ENCODE results near the gene PTPRE.

PTPRE gene

GRCh38 chr10:127884501-127884900, 22.4 kb upstream of the PTPRE start:
- no peak for DNase-seq

- DNase-seq, result no peak
These were observed 20.4 kb upstream of the PTPRE start for GRCh38 chr10:127886371-127887051.

- DNase-seq, result no peak
These were observed 19.1 kb upstream of the PTPRE start for GRCh38 chr10:127887541-127888415.

- DNase-seq, result no peak
These were observed 18.2 kb upstream of the PTPRE start for GRCh38 chr10:127888521-127889312.

- DNase-seq, result no peak
These were observed 17.2 kb upstream of the PTPRE start for GRCh38 chr10:127889605-127890195.

- DNase-seq, result no peak
These were observed 16.7 kb upstream of the PTPRE start for GRCh38 chr10:127890216-127890615.

GRCh38 chr10:127890832-127891334, 16.0 kb upstream of the PTPRE start:
- no peak for DNase-seq

GRCh38 chr10:127892743-127893142, 14.2 kb upstream of the PTPRE start, which contains the start of gene CLRN3:
Gene CLRN3, minus strand, starts transcription at chr10:127892941. Its CDS starts 157 bp downstream, at chr10:127892784.
- no peak for DNase-seq

GRCh38 chr10:127894146-127894545, 12.8 kb upstream of the PTPRE start:
- DNase-seq, result no peak

GRCh38 chr10:127896590-127896989, 10.3 kb upstream of the PTPRE start:
- DNase-seq, result no peak

- DNase-seq, result no peak
These were observed 9.7 kb upstream of the PTPRE start for GRCh38 chr10:127897177-127897576.

- no peak for DNase-seq
These were observed 7.0 kb upstream of the PTPRE start for GRCh38 chr10:127899766-127900387.

GRCh38 chr10:127903789-127904188, 3.1 kb upstream of the PTPRE start:
- no peak for DNase-seq

GRCh38 chr10:127904311-127905000, 2.4 kb upstream of the PTPRE start:
- DNase-seq, result no peak

- DNase-seq, result no peak
These were observed 1.7 kb upstream of the PTPRE start for GRCh38 chr10:127905001-127905847.

- no peak for DNase-seq
These were observed 1.0 kb upstream of the PTPRE start for GRCh38 chr10:127905848-127906261.

- no peak for DNase-seq
These were observed 655 bp downstream of the PTPRE start for GRCh38 chr10:127907411-127908105.

- DNase-seq, result no peak
These were observed 1.4 kb downstream of the PTPRE start for GRCh38 chr10:127908106-127908958.

GRCh38 chr10:127908959-127909267, 2.0 kb downstream of the PTPRE start:
- DNase-seq, result no peak
